H1 (cell line): ENCODE results near the gene TTLL5. TPM values are rescaled to one million over a fixed set of nuclear protein-coding genes. Genes with fewer than 3 reads are reported as not detected.

ENCODE experiments used
- polyA plus RNA-seq, 7 experiments: library from polyadenylated mRNA; depleted of rRNA in 3 of 7; stranded (reverse) in 5 of 7; unstranded in 2 of 7; fragments of >200 nt in 5 of 7; fragments of 200-250 nt in 2 of 7; gene quantifications; 1 replicate in 5 of 7; 2 replicates in 1 of 7; 4 replicates in 1 of 7; pipeline versions ENCODE4 v1.2.1 to v1.2.3, GENCODE V29; 2011 to 2013; ENCODE audit warnings: missing spikeins in 2 of 7, mixed read lengths in 2 of 7
- total RNA-seq: library from RNA; stranded (reverse); fragmentation: NEBNext Ultra II Directional; extraction: Animal tissue kit (Norgen Biotek cat#: 25700); gene quantifications from 2 replicates; pipeline ENCODE4 v1.2.1, GENCODE V29; 2021
- TF ChIP-seq, protein P1 (sequence below): fragments of 300-600 bp; sonication (generic); IDR thresholded peaks from 2 replicates; pipeline ENCODE4 v1.7.1; 2012; ENCODE audit warnings: low read length, moderate library complexity, mild to moderate bottlenecking, inconsistent platforms; ENCODE audit not compliant: insufficient replicate concordance

TTLL5 gene
- total and polyA plus RNA-seq, 2 of the 8 experiments (the other 6 are each of a cell fraction or from before 2014, with no cell fraction given), result 16.1 to 45.9 TPM

DNA sequence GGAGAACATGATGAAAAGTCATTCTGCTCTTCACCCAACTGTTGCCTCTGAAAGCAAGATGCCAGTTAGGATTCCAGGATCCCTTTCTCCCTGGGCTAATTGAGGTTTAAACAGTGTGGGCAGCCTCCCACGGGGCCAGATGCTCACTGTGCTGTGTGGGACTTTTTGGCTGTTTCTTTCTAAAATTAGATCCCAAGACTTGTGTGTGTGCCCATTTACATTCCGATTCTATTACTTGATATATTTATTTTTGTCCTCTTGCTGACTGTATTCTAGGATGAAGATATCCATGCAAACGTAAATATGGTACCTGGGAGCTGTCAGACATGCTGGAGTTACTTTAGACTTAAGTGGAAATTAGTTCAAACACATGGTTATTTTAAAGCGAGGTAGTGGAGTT is 330.7 kb downstream of the TTLL5 start (continued):
- TF ChIP-seq, protein P1, sequence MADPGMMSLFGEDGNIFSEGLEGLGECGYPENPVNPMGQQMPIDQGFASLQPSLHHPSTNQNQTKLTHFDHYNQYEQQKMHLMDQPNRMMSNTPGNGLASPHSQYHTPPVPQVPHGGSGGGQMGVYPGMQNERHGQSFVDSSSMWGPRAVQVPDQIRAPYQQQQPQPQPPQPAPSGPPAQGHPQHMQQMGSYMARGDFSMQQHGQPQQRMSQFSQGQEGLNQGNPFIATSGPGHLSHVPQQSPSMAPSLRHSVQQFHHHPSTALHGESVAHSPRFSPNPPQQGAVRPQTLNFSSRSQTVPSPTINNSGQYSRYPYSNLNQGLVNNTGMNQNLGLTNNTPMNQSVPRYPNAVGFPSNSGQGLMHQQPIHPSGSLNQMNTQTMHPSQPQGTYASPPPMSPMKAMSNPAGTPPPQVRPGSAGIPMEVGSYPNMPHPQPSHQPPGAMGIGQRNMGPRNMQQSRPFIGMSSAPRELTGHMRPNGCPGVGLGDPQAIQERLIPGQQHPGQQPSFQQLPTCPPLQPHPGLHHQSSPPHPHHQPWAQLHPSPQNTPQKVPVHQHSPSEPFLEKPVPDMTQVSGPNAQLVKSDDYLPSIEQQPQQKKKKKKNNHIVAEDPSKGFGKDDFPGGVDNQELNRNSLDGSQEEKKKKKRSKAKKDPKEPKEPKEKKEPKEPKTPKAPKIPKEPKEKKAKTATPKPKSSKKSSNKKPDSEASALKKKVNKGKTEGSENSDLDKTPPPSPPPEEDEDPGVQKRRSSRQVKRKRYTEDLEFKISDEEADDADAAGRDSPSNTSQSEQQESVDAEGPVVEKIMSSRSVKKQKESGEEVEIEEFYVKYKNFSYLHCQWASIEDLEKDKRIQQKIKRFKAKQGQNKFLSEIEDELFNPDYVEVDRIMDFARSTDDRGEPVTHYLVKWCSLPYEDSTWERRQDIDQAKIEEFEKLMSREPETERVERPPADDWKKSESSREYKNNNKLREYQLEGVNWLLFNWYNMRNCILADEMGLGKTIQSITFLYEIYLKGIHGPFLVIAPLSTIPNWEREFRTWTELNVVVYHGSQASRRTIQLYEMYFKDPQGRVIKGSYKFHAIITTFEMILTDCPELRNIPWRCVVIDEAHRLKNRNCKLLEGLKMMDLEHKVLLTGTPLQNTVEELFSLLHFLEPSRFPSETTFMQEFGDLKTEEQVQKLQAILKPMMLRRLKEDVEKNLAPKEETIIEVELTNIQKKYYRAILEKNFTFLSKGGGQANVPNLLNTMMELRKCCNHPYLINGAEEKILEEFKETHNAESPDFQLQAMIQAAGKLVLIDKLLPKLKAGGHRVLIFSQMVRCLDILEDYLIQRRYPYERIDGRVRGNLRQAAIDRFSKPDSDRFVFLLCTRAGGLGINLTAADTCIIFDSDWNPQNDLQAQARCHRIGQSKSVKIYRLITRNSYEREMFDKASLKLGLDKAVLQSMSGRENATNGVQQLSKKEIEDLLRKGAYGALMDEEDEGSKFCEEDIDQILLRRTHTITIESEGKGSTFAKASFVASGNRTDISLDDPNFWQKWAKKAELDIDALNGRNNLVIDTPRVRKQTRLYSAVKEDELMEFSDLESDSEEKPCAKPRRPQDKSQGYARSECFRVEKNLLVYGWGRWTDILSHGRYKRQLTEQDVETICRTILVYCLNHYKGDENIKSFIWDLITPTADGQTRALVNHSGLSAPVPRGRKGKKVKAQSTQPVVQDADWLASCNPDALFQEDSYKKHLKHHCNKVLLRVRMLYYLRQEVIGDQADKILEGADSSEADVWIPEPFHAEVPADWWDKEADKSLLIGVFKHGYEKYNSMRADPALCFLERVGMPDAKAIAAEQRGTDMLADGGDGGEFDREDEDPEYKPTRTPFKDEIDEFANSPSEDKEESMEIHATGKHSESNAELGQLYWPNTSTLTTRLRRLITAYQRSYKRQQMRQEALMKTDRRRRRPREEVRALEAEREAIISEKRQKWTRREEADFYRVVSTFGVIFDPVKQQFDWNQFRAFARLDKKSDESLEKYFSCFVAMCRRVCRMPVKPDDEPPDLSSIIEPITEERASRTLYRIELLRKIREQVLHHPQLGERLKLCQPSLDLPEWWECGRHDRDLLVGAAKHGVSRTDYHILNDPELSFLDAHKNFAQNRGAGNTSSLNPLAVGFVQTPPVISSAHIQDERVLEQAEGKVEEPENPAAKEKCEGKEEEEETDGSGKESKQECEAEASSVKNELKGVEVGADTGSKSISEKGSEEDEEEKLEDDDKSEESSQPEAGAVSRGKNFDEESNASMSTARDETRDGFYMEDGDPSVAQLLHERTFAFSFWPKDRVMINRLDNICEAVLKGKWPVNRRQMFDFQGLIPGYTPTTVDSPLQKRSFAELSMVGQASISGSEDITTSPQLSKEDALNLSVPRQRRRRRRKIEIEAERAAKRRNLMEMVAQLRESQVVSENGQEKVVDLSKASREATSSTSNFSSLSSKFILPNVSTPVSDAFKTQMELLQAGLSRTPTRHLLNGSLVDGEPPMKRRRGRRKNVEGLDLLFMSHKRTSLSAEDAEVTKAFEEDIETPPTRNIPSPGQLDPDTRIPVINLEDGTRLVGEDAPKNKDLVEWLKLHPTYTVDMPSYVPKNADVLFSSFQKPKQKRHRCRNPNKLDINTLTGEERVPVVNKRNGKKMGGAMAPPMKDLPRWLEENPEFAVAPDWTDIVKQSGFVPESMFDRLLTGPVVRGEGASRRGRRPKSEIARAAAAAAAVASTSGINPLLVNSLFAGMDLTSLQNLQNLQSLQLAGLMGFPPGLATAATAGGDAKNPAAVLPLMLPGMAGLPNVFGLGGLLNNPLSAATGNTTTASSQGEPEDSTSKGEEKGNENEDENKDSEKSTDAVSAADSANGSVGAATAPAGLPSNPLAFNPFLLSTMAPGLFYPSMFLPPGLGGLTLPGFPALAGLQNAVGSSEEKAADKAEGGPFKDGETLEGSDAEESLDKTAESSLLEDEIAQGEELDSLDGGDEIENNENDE, result no peak
- TF ChIP-seq, all 59 proteins: peak for 0
